ENCODE data around the gene TNFSF9. TPM values are rescaled to one million over a fixed set of nuclear protein-coding genes. Genes with fewer than 3 reads are reported as not detected.

The TNFSF9 gene
- total RNA-seq, 1 donor from 2014 or later: 4.1 TPM

GRCh38 chr19:6532244-6532999 lies 1.6 kb downstream of the TNFSF9 start:
- ATAC-seq: no peak
- intact Hi-C loops (cut with DNase I): no loop called here

DNA sequence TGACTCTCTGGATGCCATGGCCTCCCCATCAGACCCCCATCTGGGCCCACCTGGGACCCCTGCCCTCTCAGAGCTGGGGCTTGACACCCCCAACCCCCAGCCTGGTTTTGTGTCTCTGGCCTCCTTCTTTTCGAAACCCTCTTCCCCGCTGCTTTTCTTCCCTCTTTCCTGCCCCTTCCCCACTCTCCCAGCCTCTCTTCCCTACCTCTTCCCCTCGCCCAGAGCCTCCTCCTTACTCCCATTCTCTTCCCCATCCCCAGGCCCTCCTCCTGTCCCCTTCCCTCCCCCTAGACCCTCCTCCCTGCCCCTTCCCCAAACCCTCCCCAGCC lies 2.1 kb downstream of the TNFSF9 start:
- Histone ChIP-seq H3K27me3 (ENCODE audit: low read depth) (no peaks in the 10 kb centered on the region), H3K27ac (no peak overlapping the region), H3K36me3 (peaks cover 13% of the 10 kb centered on the region), H3K4me3 (peak overlapping the region; percentile 64), H3K9me3 (no peaks in the 10 kb centered on the region), H3K4me1 (peaks cover 32% of the 10 kb centered on the region)
- intact Hi-C loops (cut with DNase I): no loop called here
- ATAC-seq (no peak), DNase-seq (no peak)
- TF ChIP-seq, protein P1, sequence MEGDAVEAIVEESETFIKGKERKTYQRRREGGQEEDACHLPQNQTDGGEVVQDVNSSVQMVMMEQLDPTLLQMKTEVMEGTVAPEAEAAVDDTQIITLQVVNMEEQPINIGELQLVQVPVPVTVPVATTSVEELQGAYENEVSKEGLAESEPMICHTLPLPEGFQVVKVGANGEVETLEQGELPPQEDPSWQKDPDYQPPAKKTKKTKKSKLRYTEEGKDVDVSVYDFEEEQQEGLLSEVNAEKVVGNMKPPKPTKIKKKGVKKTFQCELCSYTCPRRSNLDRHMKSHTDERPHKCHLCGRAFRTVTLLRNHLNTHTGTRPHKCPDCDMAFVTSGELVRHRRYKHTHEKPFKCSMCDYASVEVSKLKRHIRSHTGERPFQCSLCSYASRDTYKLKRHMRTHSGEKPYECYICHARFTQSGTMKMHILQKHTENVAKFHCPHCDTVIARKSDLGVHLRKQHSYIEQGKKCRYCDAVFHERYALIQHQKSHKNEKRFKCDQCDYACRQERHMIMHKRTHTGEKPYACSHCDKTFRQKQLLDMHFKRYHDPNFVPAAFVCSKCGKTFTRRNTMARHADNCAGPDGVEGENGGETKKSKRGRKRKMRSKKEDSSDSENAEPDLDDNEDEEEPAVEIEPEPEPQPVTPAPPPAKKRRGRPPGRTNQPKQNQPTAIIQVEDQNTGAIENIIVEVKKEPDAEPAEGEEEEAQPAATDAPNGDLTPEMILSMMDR (IDR thresholded peaks at IDR 0.05): no peak

More at GRCh38 chr19:6532244-6532999, 1.6 kb downstream of the TNFSF9 start:
- Histone ChIP-seq H3K27ac (no peak overlapping the region), H3K36me3 (peaks cover 13% of the 10 kb centered on the region), H3K4me3 (peak overlapping the region; percentile 64), H3K9me3 (no peaks in the 10 kb centered on the region), H3K27me3 (ENCODE audit: low read depth) (no peaks in the 10 kb centered on the region), H3K4me1 (peaks cover 27% of the 10 kb centered on the region)
- DNase-seq: peak; percentile 59
- TF ChIP-seq, protein P1 (IDR thresholded peaks at IDR 0.05): no peak

DNA sequence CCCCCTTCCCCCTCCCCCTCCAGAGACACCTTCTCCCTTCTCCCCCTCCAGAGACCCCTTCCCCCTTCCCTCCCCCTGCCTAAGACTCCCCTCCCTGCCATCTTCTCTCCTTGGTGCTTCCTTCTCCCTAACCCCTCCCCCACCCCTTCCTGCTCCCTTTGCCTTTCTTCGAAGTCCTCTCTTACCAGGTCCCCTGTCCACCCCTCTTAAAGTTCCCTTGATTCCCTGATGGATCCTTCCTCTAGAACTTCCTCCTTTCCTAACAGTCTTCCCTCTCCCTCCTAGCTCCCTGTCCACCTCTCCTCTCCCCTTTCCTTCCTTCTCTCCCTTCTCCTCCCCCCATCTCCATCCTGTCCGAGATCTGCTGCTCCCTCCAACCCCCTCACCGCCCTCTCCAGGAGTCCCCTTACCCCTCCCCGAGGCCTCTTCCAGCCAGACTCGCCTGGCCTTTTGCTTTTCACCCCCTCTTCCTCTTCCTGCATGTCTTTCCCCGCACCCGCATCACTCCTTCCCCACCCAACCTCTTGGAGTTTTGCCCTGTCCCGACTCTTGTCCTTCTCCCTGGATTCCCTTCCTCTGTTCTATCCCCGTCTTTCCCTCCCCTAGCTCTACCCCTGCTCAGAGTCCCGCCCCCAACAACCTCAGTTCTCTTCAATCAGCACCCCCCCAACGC lies 3.1 kb downstream of the TNFSF9 start:
- no peak overlapping the region for H3K27ac ChIP-seq
- H3K27me3 ChIP-seq (ENCODE audit: low read depth): no peaks in the 10 kb centered on the region
- intact Hi-C loops (cut with DNase I): no loop called here
- H3K4me3 ChIP-seq: no peak overlapping the region
- ATAC-seq (no peak), DNase-seq (no peak)
- H3K9me3 ChIP-seq: no peaks in the 10 kb centered on the region
- peaks cover 33% of the 10 kb centered on the region for H3K4me1 ChIP-seq
- H3K36me3 ChIP-seq: peaks cover 13% of the 10 kb centered on the region
- TF ChIP-seq, protein P1 (IDR thresholded peaks at IDR 0.05): no peak

GRCh38 chr19:6534451-6535093 lies 3.7 kb downstream of the TNFSF9 start:
- Histone ChIP-seq H3K27me3 (ENCODE audit: low read depth) (no peaks in the 10 kb centered on the region), H3K27ac (no peak overlapping the region), H3K4me3 (no peak overlapping the region), H3K9me3 (no peaks in the 10 kb centered on the region), H3K36me3 (peaks cover 13% of the 10 kb centered on the region), H3K4me1 (peaks cover 33% of the 10 kb centered on the region)
- ATAC-seq (no peak), DNase-seq (no peak)
- intact Hi-C loops (cut with DNase I): no loop called here
- TF ChIP-seq, protein P1 (IDR thresholded peaks at IDR 0.05): no peak

DNA sequence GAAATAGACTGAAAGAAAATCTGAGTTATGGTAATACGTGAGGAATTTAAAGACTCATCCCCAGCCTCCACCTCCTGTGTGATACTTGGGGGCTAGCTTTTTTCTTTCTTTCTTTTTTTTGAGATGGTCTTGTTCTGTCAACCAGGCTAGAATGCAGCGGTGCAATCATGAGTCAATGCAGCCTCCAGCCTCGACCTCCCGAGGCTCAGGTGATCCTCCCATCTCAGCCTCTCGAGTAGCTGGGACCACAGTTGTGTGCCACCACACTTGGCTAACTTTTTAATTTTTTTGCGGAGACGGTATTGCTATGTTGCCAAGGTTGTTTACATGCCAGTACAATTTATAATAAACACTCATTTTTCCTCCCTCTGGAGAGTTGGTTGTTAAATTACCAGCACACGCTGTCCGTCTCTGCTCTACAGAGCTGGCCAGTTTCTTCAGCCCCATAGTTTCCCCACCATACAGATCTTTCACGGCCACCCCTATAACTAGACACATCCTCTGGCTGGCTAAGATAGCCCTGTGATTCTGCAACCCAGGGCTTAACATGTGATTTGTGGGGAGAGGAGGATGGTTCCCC lies 4.8 kb downstream of the TNFSF9 start:
- Histone ChIP-seq H3K4me1 (peaks cover 28% of the 10 kb centered on the region), H3K27me3 (ENCODE audit: low read depth) (no peaks in the 10 kb centered on the region), H3K27ac (no peak overlapping the region), H3K4me3 (no peak overlapping the region), H3K9me3 (no peaks in the 10 kb centered on the region), H3K36me3 (peaks cover 13% of the 10 kb centered on the region)
- no peak for ATAC-seq
- TF ChIP-seq, protein P1 (IDR thresholded peaks at IDR 0.05): no peak
- DNase-seq: no peak
- intact Hi-C loops (cut with DNase I): no loop called here
